Measurements from ENCODE around the gene HS6ST2.

The HS6ST2 gene

DNA sequence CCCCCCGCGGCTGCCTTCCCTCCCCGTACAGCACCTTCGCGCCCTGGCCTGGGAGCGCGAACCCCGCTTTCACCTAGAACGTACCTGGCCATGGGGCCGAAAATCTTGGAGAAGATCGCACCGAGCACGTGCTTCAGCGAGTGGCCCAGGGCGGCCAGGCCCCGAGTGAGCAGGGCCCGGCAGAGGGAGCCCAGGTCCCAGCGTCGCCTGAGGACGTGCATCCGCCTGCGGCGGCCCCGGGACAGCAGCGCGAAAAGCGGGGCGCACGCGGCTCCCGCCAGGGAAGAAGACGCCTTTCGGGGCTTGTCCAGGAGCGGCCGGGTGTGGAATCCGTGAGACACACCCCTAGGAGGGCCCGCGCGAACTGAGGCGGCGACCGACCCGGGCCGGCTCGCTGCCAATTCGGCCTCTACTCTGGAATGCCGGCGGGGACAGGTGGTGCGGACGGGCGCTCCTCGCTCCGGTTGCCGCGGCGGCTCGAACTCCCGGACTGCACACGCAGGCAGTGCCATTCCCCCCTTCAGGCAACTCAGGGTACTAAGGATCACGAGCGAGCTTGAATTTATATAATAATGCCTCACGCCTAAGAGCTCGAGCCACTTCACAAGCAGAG is at the start of gene HS6ST2:
Gene HS6ST2 (minus strand): TSS at position 539 of the 613 bp plus-strand sequence.
- no peak for DNase-seq (ENCODE audit: low read depth)
- no peak within 1 kb of the TSS for H3K4me3 ChIP-seq (ENCODE audit: control insufficient read depth, low read depth, low read length)
- TF ChIP-seq, protein P1, sequence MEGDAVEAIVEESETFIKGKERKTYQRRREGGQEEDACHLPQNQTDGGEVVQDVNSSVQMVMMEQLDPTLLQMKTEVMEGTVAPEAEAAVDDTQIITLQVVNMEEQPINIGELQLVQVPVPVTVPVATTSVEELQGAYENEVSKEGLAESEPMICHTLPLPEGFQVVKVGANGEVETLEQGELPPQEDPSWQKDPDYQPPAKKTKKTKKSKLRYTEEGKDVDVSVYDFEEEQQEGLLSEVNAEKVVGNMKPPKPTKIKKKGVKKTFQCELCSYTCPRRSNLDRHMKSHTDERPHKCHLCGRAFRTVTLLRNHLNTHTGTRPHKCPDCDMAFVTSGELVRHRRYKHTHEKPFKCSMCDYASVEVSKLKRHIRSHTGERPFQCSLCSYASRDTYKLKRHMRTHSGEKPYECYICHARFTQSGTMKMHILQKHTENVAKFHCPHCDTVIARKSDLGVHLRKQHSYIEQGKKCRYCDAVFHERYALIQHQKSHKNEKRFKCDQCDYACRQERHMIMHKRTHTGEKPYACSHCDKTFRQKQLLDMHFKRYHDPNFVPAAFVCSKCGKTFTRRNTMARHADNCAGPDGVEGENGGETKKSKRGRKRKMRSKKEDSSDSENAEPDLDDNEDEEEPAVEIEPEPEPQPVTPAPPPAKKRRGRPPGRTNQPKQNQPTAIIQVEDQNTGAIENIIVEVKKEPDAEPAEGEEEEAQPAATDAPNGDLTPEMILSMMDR (conservative IDR thresholded peaks at IDR 0.05; ENCODE audit: control insufficient read depth, insufficient read depth, low read depth, low read length), result no peak

DNA sequence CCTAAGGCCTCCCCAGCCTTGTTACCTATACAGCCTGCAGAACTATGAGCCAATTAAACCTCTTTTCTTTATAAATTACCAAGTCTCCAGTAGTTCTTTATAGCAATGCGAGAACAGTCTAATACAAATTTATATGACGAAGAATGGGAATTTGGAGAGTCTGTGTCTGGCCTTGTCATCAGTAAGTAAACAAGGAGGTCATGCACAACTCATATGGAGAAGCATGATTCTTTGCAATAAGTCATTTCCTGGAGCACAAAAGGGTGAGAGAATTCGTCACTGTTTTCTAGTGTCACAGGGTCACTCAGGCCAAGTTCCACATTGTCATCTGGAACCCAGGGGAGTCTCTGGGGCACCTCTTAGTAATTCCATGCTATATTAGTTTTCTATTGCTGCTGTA is 49.0 kb upstream of the HS6ST2 start:
- H3K4me3 ChIP-seq (ENCODE audit: control insufficient read depth, low read depth, low read length), result no peak overlapping the region
- DNase-seq (ENCODE audit: low read depth), result no peak
- TF ChIP-seq, protein P1 (conservative IDR thresholded peaks at IDR 0.05; ENCODE audit: control insufficient read depth, insufficient read depth, low read depth, low read length), result no peak

DNA sequence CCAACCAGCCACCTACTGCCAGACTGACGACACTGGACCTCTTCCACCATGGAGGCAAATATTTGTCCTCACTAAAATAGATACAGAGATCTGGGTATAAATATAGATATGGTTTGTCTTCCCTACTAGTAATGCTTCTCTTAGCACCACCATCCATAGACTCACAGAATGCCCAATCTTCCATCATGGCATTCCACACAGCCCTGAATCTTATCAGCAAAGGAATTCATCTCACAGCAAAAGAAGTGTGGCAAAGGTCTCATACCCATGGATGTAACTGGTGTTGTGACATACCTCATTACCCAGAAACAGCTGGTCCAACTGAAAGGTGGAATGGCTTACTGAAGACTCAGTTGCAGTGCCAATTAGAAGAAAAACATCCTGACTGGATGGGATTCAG is 47.2 kb upstream of the HS6ST2 start:
- H3K4me3 ChIP-seq (ENCODE audit: control insufficient read depth, low read depth, low read length), result no peak overlapping the region
- TF ChIP-seq, protein P1 (conservative IDR thresholded peaks at IDR 0.05; ENCODE audit: control insufficient read depth, insufficient read depth, low read depth, low read length), result no peak
- no peak for DNase-seq (ENCODE audit: low read depth)

DNA sequence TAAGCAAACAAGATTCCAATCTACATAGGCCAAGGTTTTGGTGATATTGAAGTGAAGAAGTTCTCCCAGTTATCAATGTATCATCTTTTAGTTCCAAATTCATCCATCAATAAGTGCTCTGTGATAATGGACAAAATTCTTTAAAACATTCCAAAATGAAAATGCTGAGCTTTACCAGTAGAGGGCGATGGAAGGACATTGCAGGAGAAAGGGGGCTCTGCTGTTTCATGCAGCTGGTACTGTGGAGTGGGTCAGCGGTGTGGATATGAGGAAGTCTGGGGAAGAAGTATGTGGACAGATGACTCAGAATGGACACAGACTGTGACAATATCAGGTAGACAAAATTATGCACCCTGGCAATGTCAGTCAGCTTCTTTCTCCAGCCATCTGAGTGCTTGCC is 46.6 kb upstream of the HS6ST2 start:
- peak; percentile 17 for DNase-seq (ENCODE audit: low read depth)
- H3K4me3 ChIP-seq (ENCODE audit: control insufficient read depth, low read depth, low read length), result no peak overlapping the region
- TF ChIP-seq, protein P1 (conservative IDR thresholded peaks at IDR 0.05; ENCODE audit: control insufficient read depth, insufficient read depth, low read depth, low read length), result peak; percentile 74

DNA sequence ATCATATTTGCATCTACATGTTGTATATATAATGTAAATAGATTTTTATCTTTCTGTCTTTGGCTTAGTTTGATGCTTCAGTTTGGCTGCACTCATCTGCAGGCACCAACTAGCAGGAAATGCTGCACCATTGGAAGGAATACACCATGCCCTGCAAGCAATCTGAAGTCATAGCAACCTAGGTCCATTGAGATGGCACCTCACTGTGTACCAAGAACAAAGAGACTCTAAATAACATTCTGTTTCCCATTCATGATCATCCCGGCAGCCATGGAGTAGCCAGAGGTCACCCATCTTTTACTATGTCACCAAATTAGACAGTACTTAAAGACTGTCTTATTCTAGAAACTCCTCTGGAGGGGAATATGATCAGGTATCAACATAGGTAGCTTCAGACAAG is 40.8 kb upstream of the HS6ST2 start:
- no peak overlapping the region for H3K4me3 ChIP-seq (ENCODE audit: control insufficient read depth, low read depth, low read length)
- TF ChIP-seq, protein P1 (conservative IDR thresholded peaks at IDR 0.05; ENCODE audit: control insufficient read depth, insufficient read depth, low read depth, low read length), result no peak
- no peak for DNase-seq (ENCODE audit: low read depth)

DNA sequence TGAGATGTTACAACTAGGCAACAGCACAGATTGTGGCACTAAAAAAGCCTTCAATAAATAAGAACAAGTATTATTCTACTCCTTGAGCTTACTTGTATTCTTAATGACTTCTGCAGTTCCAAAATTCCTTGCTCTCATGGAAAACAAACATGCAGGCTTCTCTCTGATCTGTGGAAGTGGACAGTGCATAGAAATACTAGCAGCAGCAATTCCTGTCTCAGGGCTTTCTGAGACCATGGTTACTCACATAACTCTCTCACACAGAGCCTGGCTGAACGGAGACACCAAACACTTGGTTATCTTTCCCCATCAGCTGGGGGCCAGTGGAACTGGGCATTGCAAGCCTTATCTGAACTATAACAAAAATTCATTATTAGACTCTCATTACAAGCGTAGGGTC is 32.4 kb upstream of the HS6ST2 start:
- no peak for DNase-seq (ENCODE audit: low read depth)
- TF ChIP-seq, protein P1 (conservative IDR thresholded peaks at IDR 0.05; ENCODE audit: control insufficient read depth, insufficient read depth, low read depth, low read length), result no peak
- no peak overlapping the region for H3K4me3 ChIP-seq (ENCODE audit: control insufficient read depth, low read depth, low read length)

DNA sequence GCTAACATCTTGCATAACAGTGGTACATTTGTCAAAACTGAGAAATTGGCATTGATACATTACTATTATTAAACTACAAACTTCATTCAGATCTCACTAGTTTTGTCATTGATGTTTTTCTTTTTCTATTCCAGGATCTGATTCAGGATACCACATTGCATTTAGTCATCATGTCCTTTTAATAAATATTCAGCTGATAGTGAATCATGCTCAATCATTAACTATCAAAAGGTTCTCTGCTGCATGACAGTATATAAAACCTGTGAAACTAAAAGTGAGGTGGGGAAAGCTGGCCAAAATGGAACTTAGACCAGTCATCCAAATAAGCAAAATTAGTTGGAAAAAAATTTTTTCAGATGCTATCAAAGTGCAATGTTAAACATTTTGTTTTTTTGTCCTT is 28.1 kb upstream of the HS6ST2 start:
- TF ChIP-seq, protein P1 (conservative IDR thresholded peaks at IDR 0.05; ENCODE audit: control insufficient read depth, insufficient read depth, low read depth, low read length), result no peak
- no peak for DNase-seq (ENCODE audit: low read depth)
- H3K4me3 ChIP-seq (ENCODE audit: control insufficient read depth, low read depth, low read length), result no peak overlapping the region

All from fibroblast of mammary gland (primary cell).